Testis (tissue), 2 donors: ENCODE data around the gene COPB1.

ENCODE experiments used
- POLR2A ChIP-seq: fragments of 450-650 bp; IDR thresholded peaks from one replicate; pipeline ENCODE4 v1.6.1; 2017; ENCODE audit warnings: antibody characterized with exemption, mild to moderate bottlenecking, moderate library complexity
- TF ChIP-seq, protein P1 (sequence below), 3 experiments: fragments of 450-650 bp in 2 of 3; fragments of 200-600 bp in 1 of 3; sonication (generic) in 1 of 3; IDR thresholded peaks; one replicate each; pipeline ENCODE4 v1.5.1; 2016 to 2019; ENCODE audit warnings: antibody characterized with exemption in 3 of 3, mild to moderate bottlenecking in 2 of 3, moderate library complexity in 1 of 3

DNA sequence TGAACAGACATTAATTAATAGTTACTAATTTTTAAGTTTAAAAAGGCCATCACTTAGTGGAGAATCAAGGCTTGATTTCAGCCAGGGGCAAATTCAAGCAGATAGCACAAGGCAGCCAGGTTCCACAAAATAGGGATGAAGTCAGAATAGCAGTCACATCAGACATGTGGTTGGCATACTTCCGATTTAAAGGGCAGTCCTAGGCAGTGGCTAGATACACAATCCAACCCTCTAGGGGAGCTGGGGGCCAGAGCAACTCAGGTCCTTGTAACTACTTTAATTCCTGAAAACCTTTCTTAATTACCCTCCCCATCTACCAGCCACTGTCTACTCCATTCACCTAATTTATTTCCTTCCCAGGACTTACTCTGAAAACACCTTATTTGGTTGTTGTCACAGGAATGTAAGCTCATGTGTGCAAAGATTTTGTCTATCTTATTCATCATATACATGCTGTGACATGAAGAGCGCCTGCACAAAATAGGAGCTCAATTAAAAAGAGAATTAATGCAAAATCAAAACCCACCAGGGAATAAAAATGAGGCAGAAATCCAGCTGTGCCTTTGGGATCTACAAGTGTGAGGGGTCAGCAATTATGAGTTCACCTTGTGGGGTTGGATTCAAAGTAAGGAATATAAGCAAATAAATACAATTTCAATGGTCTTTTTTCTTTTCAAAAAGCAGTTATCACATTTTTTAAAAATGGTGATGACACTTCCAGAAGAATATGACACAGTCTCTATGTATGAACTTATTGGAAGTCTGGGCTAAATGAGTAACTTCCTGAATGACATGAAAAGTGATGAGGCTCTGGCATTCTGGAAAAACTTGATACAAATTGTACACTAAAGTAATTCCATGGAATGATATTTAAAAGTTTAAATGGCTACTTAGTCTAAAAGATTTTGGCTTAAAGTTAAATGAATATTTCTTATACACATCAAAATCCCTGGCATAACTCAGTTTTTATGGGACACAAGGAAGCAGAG is 53.8 kb downstream of the COPB1 start:
- TF ChIP-seq POLR2A, result no peak
- TF ChIP-seq, protein P1, sequence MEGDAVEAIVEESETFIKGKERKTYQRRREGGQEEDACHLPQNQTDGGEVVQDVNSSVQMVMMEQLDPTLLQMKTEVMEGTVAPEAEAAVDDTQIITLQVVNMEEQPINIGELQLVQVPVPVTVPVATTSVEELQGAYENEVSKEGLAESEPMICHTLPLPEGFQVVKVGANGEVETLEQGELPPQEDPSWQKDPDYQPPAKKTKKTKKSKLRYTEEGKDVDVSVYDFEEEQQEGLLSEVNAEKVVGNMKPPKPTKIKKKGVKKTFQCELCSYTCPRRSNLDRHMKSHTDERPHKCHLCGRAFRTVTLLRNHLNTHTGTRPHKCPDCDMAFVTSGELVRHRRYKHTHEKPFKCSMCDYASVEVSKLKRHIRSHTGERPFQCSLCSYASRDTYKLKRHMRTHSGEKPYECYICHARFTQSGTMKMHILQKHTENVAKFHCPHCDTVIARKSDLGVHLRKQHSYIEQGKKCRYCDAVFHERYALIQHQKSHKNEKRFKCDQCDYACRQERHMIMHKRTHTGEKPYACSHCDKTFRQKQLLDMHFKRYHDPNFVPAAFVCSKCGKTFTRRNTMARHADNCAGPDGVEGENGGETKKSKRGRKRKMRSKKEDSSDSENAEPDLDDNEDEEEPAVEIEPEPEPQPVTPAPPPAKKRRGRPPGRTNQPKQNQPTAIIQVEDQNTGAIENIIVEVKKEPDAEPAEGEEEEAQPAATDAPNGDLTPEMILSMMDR (IDR thresholded peaks at IDR 0.05), result no peak
